Neural cell (in vitro differentiated cells): ENCODE measurements around the gene ZGLP1.

Source experiments
- EP300 ChIP-seq: fragments of 450-650 bp; conservative IDR thresholded peaks from 2 replicates; pipeline ENCODE4 v1.6.1; 2014; ENCODE audit warnings: antibody characterized with exemption, mild to moderate bottlenecking, moderate library complexity; ENCODE audit not compliant: poor library complexity, severe bottlenecking
- EZH2 ChIP-seq: fragments of 200-600, 300-800 bp; shearing (Covaris generic), sonication (generic); IDR thresholded peaks from 2 replicates; pipeline ENCODE4 v1.6.1; 2014; ENCODE audit warnings: antibody characterized with exemption, low read length, borderline replicate concordance, mild to moderate bottlenecking; ENCODE audit not compliant: insufficient read depth, poor library complexity, severe bottlenecking
- POLR2AphosphoS5 ChIP-seq: IDR thresholded peaks from 2 replicates; pipeline ENCODE4 v1.6.1; 2012
- RAD21 ChIP-seq: fragments of 450-650 bp; conservative IDR thresholded peaks from 2 replicates; pipeline ENCODE4 v1.6.1; 2014; ENCODE audit warnings: antibody characterized with exemption, mild to moderate bottlenecking, moderate library complexity
- TF ChIP-seq, protein P1 (sequence below): fragments of 450-650 bp; IDR thresholded peaks from 2 replicates; pipeline ENCODE4 v1.5.1; 2014; ENCODE audit warnings: antibody characterized with exemption, mild to moderate bottlenecking, moderate library complexity; ENCODE audit not compliant: poor library complexity, severe bottlenecking

DNA sequence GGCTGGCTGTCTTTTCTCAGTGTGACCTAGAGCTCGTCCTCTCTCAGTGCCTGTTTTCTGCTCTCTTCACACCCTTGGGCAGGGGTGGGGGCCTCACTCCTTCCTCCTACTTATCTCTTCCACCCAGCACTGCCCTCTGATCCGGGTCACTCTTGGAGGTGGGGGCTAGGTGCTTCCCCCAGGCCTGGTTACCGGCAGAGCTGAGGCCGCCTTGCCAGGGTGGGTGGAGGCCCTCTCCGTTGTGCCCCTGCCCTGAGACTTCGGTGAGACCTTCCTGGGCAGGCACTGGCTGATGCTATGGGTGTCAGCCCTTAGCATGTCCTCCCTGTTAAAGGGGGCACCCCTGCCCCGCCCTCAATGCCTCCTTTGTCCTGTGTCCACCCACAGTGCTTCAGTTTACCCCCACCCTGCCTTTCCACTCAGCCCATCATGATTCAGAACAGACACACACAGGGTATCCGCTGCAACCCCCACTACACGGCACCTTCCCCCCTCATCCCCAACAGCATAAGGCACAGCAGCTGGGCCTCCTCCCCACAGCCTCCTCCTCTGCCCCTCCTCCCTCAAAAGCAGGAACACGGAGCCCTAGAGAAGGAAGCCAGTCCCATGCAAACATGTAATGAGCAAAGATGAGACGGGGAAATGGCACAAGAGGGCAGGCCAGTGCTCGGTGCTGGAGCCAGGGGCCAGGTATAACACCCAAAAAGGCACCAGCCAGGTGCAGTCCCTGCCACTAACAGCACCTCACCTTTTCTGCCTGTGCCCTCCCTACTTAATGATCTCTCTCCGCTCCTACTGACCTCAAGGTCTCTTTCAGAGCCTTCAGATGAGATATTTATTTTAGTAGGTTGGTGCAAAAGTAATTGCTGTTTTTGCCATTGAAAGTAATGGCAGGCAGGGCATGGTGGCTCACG is 9.8 kb downstream of the ZGLP1 start:
- TF ChIP-seq, protein P1, sequence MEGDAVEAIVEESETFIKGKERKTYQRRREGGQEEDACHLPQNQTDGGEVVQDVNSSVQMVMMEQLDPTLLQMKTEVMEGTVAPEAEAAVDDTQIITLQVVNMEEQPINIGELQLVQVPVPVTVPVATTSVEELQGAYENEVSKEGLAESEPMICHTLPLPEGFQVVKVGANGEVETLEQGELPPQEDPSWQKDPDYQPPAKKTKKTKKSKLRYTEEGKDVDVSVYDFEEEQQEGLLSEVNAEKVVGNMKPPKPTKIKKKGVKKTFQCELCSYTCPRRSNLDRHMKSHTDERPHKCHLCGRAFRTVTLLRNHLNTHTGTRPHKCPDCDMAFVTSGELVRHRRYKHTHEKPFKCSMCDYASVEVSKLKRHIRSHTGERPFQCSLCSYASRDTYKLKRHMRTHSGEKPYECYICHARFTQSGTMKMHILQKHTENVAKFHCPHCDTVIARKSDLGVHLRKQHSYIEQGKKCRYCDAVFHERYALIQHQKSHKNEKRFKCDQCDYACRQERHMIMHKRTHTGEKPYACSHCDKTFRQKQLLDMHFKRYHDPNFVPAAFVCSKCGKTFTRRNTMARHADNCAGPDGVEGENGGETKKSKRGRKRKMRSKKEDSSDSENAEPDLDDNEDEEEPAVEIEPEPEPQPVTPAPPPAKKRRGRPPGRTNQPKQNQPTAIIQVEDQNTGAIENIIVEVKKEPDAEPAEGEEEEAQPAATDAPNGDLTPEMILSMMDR: no peak
- no peak for TF ChIP-seq RAD21
- no peak for TF ChIP-seq EP300
- TF ChIP-seq POLR2AphosphoS5: no peak
- no peak for TF ChIP-seq EZH2
